Muscle of leg (tissue), 16 donors: Measurements from ENCODE around the gene UBE2R2. TPM values are rescaled to one million over a fixed set of nuclear protein-coding genes. Genes with fewer than 3 reads are reported as not detected.
"Not testable (repeated sequence)": the region's sequence is repeated elsewhere in the genome, so short reads cannot be mapped to it uniquely, and the experiment has no call there.

Source experiments
- DNase-seq: peaks from one replicate; pipeline ENCODE4 v3.0.0; 2013
- H3K27ac ChIP-seq: one replicate; pipeline ENCODE4 v1.5.1; 2013; ENCODE audit warnings: mild to moderate bottlenecking, low read length, control low read depth
- H3K27me3 ChIP-seq: one replicate; pipeline ENCODE4 v1.6.1; 2013; ENCODE audit warnings: low read length; ENCODE audit not compliant: control insufficient read depth, insufficient read depth
- H3K36me3 ChIP-seq: one replicate; pipeline ENCODE4 v1.6.1; 2013; ENCODE audit warnings: low read length; ENCODE audit not compliant: control insufficient read depth, insufficient read depth
- H3K4me1 ChIP-seq: one replicate; pipeline ENCODE4 v1.6.1; 2013; ENCODE audit warnings: low read length; ENCODE audit not compliant: control insufficient read depth, insufficient read depth
- H3K4me3 ChIP-seq: one replicate; pipeline ENCODE4 v1.5.1; 2013; ENCODE audit warnings: low read length, control low read depth
- H3K9me3 ChIP-seq: replicated peaks from 2 replicates; pipeline ENCODE4 v1.6.1; 2013; ENCODE audit warnings: low read depth, low read length; ENCODE audit not compliant: control insufficient read depth
- WGBS: methylation state at CpG from one replicate; pipeline ENCODE4 v1.1.5; 2013; ENCODE audit warnings: missing lambda C conversion rate; ENCODE audit not compliant: insufficient coverage; 5-methylcytosine and 5-hydroxymethylcytosine counted together
- long read RNA-seq, 11 donors: transcript quantifications; one replicate each; lab custom pipeline, GENCODE V29; 2026
- polyA plus RNA-seq, 8 donors: library from polyadenylated mRNA; unstranded; fragments of 120-200 nt; gene quantifications; one replicate each; pipeline versions ENCODE4 v1.2.1 to v1.2.3, GENCODE V29; 2013; ENCODE audit warnings: inconsistent platforms in 1 of 8, low replicate concordance in 1 of 8; ENCODE audit not compliant: insufficient read length in 8 of 8, insufficient read depth in 1 of 8
- total RNA-seq: library from RNA; stranded (reverse); fragments of 120-200 nt; gene quantifications from one replicate; pipeline ENCODE4 v1.2.4, GENCODE V29; 2013

Gene UBE2R2
- total RNA-seq (18.2 TPM), polyA plus RNA-seq (10 to 100 TPM; 37.8 to 48.5 (median 41.1) TPM)
- long read RNA-seq, donor 1, full-length matches to known transcripts = 11 of 11 reads
- long read RNA-seq, donor 1, partial matches to known transcripts = 0 of 11 reads
- long read RNA-seq, donor 1, other reads (novel, unspliced or antisense) = 0 of 11 reads
- long read RNA-seq, donor 2, full-length matches to known transcripts = 3 of 20 reads
- long read RNA-seq, donor 2, partial matches to known transcripts = 17 of 20 reads
- long read RNA-seq, donor 2, other reads (novel, unspliced or antisense) = 0 of 20 reads
- long read RNA-seq, donor 3, full-length matches to known transcripts = 29 of 29 reads
- long read RNA-seq, donor 3, partial matches to known transcripts = 0 of 29 reads
- long read RNA-seq, donor 3, other reads (novel, unspliced or antisense) = 0 of 29 reads
- long read RNA-seq, donor 4, full-length matches to known transcripts = 35 of 35 reads
- long read RNA-seq, donor 4, partial matches to known transcripts = 0 of 35 reads
- long read RNA-seq, donor 4, other reads (novel, unspliced or antisense) = 0 of 35 reads
- long read RNA-seq, donor 5, full-length matches to known transcripts = 50 of 179 reads
- long read RNA-seq, donor 5, partial matches to known transcripts = 129 of 179 reads
- long read RNA-seq, donor 5, other reads (novel, unspliced or antisense) = 0 of 179 reads
- long read RNA-seq, donor 6, full-length matches to known transcripts = 37 of 116 reads
- long read RNA-seq, donor 6, partial matches to known transcripts = 79 of 116 reads
- long read RNA-seq, donor 6, other reads (novel, unspliced or antisense) = 0 of 116 reads
- long read RNA-seq, donor 7, full-length matches to known transcripts = 39 of 147 reads
- long read RNA-seq, donor 7, partial matches to known transcripts = 108 of 147 reads
- long read RNA-seq, donor 7, other reads (novel, unspliced or antisense) = 0 of 147 reads
- long read RNA-seq, donor 8, full-length matches to known transcripts = 16 of 51 reads
- long read RNA-seq, donor 8, partial matches to known transcripts = 35 of 51 reads
- long read RNA-seq, donor 8, other reads (novel, unspliced or antisense) = 0 of 51 reads
- long read RNA-seq, donor 9, full-length matches to known transcripts = 25 of 75 reads
- long read RNA-seq, donor 9, partial matches to known transcripts = 50 of 75 reads
- long read RNA-seq, donor 9, other reads (novel, unspliced or antisense) = 0 of 75 reads
- long read RNA-seq, donor 10, full-length matches to known transcripts = 30 of 39 reads
- long read RNA-seq, donor 10, partial matches to known transcripts = 9 of 39 reads
- long read RNA-seq, donor 10, other reads (novel, unspliced or antisense) = 0 of 39 reads
- long read RNA-seq, donor 11, full-length matches to known transcripts = 27 of 53 reads
- long read RNA-seq, donor 11, partial matches to known transcripts = 26 of 53 reads
- long read RNA-seq, donor 11, other reads (novel, unspliced or antisense) = 0 of 53 reads

GRCh38 chr9:33816327-33817252 lies at the start of gene UBE2R2:
Gene UBE2R2, plus strand, starts transcription at chr9:33817160. Its CDS starts 598 bp downstream, at chr9:33817758.
- 0% methylated on average over 35 of the region's 66 CpGs for WGBS

GRCh38 chr9:33770156-33770880 lies 46.6 kb upstream of the UBE2R2 start:
- not testable (repeated sequence) for H3K9me3 ChIP-seq, H3K36me3 ChIP-seq, H3K4me1 ChIP-seq, DNase-seq, H3K4me3 ChIP-seq, H3K27me3 ChIP-seq, H3K27ac ChIP-seq
- no CpG with 5 or more reads among the region's 3 CpGs for WGBS

More at GRCh38 chr9:33816327-33817252, at the start of gene UBE2R2:
- peak; percentile 95 for DNase-seq
- Histone ChIP-seq H3K27ac (peak within 1 kb of the TSS; percentile 98), H3K4me1 (peaks cover 14% of the 10 kb centered on the region), H3K4me3 (peak within 1 kb of the TSS; percentile 93), H3K27me3 (no peaks in the 10 kb centered on the region), H3K36me3 (no peaks in the 10 kb centered on the region), H3K9me3 (no peaks in the 10 kb centered on the region)

GRCh38 chr9:33773135-33773534 lies 43.8 kb upstream of the UBE2R2 start:
- not testable (repeated sequence) for H3K4me1 ChIP-seq, H3K27me3 ChIP-seq, H3K36me3 ChIP-seq, H3K4me3 ChIP-seq, H3K9me3 ChIP-seq, H3K27ac ChIP-seq, DNase-seq

DNA sequence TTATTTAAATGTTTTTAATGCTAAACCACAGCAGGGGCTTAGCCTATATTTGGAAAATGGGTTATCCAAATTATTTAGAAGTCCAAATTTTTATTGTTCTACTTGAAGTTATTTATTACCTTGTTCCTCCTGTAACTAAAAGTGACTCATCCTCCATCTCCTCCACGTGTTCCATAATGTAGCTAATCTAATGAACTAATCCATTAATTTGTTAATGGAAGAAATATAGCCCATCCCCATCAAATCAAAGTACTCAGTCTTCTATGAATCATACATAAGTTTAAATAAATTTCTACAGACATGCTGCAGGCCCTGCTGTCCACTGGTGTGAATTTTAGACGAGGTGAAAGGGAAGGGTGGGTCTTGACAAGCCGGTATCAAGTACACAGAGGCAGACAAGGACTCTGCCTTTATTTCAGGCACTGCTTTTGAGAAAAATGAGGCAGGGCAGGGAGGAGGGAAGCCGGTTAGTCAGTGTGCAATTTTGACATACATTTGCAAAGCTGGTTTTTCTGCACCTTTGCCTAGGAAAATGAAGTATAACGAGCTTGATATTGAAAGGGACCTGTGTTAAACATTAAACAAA lies 42.8 kb upstream of the UBE2R2 start:
- DNase-seq, H3K9me3 ChIP-seq, H3K27ac ChIP-seq, H3K4me1 ChIP-seq, H3K36me3 ChIP-seq, H3K27me3 ChIP-seq, H3K4me3 ChIP-seq: not testable (repeated sequence)
- 71% methylated on average over 4 of the region's 5 CpGs for WGBS

- Histone ChIP-seq H3K4me1 (no peaks in the 10 kb centered on the region), H3K27ac (no peak overlapping the region), H3K4me3 (no peak overlapping the region), H3K36me3 (no peaks in the 10 kb centered on the region), H3K27me3 (no peaks in the 10 kb centered on the region), H3K9me3 (no peaks in the 10 kb centered on the region)
- DNase-seq = no peak
These were observed 40.4 kb upstream of the UBE2R2 start for GRCh38 chr9:33776578-33776977.

DNA sequence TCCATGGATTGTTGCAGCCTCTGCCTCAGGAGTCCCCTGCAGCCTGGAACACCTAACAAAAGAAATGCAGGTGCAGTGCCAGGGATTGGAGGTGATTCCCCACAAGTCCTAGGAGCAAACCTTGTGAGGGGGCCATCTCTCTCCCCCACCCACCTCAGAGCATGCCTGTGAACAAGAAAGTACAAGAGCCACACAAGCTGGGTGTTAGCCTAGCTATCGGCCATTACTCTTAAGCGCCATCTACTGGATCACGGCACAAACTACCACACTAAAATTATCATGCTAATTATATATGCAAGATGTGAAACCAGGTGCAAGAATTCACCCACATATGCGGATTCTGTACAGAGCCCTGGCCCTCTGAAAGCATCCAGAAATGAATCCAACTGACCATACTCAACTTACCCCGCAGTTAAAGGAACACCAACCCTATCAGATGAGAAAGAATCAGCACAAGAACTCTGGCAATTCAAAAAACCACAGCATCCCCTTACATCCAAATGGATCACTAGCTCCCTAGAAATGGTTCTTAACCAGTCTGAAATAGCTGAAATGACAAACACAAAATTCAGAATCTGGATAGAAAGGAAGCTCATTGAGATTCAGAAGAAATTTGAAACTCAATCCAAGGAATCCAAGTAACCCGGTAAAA lies 38.1 kb upstream of the UBE2R2 start:
- 0% methylated on average over 1 of the region's 6 CpGs for WGBS

DNA sequence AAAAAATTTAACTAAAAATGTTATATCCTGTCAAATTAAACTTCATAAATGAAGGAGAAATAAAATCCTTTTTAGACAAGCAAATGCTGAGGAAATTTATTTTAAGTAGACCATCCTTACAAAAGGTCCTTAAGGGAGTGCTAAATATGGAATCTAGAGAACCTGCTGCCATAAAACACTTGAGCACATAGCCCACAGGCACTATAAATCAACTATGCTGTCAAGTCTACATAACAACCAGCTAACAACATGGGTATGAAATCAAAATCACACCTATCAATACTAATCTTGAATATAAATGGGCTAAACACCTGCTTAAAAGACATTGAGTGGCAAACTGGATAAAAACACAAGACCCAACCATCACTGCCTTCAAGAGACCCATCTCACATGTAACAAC lies 36.7 kb upstream of the UBE2R2 start:
- no peak overlapping the region for H3K4me3 ChIP-seq
- no peaks in the 10 kb centered on the region for H3K27me3 ChIP-seq
- no peak overlapping the region for H3K27ac ChIP-seq
- no peak for DNase-seq
- H3K36me3 ChIP-seq = no peaks in the 10 kb centered on the region
- no peaks in the 10 kb centered on the region for H3K4me1 ChIP-seq
- H3K9me3 ChIP-seq = no peaks in the 10 kb centered on the region

More for the DNA sequence above, 38.1 kb upstream of the UBE2R2 start:
- no peak overlapping the region for H3K27ac ChIP-seq
- no peaks in the 10 kb centered on the region for H3K9me3 ChIP-seq
- no peak overlapping the region for H3K4me3 ChIP-seq
- peak; percentile 42 for DNase-seq
- no peaks in the 10 kb centered on the region for H3K4me1 ChIP-seq
- no peaks in the 10 kb centered on the region for H3K27me3 ChIP-seq
- no peaks in the 10 kb centered on the region for H3K36me3 ChIP-seq

DNA sequence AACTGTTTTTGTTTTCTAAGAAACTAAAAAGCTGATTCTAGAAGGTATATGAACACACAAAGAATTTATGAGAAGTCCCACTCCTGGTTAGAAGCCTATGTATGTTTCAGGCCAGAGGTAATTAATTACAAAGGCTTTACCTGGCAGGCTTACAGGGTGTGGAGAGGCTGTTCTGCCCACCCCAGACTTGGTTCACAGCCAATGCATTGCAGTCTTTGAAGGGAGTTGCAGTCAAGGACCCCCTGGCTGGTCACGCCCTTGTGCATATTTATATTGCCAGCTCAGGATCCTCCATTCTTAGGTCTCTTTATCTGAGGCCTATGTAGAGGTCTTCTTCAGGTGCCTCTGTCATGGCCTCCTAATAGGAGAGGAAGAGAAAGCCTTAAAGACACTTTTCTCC lies 35.2 kb upstream of the UBE2R2 start:
- H3K4me3 ChIP-seq = no peak overlapping the region
- no peaks in the 10 kb centered on the region for H3K9me3 ChIP-seq
- DNase-seq = no peak
- no CpG with 5 or more reads among the region's 1 CpG for WGBS
- H3K27ac ChIP-seq = no peak overlapping the region
- no peaks in the 10 kb centered on the region for H3K4me1 ChIP-seq
- no peaks in the 10 kb centered on the region for H3K27me3 ChIP-seq
- H3K36me3 ChIP-seq = no peaks in the 10 kb centered on the region
